ENCODE measurements around the gene LRP3.

- TF ChIP-seq, protein P1, sequence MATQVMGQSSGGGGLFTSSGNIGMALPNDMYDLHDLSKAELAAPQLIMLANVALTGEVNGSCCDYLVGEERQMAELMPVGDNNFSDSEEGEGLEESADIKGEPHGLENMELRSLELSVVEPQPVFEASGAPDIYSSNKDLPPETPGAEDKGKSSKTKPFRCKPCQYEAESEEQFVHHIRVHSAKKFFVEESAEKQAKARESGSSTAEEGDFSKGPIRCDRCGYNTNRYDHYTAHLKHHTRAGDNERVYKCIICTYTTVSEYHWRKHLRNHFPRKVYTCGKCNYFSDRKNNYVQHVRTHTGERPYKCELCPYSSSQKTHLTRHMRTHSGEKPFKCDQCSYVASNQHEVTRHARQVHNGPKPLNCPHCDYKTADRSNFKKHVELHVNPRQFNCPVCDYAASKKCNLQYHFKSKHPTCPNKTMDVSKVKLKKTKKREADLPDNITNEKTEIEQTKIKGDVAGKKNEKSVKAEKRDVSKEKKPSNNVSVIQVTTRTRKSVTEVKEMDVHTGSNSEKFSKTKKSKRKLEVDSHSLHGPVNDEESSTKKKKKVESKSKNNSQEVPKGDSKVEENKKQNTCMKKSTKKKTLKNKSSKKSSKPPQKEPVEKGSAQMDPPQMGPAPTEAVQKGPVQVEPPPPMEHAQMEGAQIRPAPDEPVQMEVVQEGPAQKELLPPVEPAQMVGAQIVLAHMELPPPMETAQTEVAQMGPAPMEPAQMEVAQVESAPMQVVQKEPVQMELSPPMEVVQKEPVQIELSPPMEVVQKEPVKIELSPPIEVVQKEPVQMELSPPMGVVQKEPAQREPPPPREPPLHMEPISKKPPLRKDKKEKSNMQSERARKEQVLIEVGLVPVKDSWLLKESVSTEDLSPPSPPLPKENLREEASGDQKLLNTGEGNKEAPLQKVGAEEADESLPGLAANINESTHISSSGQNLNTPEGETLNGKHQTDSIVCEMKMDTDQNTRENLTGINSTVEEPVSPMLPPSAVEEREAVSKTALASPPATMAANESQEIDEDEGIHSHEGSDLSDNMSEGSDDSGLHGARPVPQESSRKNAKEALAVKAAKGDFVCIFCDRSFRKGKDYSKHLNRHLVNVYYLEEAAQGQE (IDR thresholded peaks at IDR 0.05; ENCODE audit: low read depth, low read length), result no peak
- TF ChIP-seq GABPA (IDR thresholded peaks at IDR 0.05; ENCODE audit: low read depth), result no peak
- TF ChIP-seq, protein P2, sequence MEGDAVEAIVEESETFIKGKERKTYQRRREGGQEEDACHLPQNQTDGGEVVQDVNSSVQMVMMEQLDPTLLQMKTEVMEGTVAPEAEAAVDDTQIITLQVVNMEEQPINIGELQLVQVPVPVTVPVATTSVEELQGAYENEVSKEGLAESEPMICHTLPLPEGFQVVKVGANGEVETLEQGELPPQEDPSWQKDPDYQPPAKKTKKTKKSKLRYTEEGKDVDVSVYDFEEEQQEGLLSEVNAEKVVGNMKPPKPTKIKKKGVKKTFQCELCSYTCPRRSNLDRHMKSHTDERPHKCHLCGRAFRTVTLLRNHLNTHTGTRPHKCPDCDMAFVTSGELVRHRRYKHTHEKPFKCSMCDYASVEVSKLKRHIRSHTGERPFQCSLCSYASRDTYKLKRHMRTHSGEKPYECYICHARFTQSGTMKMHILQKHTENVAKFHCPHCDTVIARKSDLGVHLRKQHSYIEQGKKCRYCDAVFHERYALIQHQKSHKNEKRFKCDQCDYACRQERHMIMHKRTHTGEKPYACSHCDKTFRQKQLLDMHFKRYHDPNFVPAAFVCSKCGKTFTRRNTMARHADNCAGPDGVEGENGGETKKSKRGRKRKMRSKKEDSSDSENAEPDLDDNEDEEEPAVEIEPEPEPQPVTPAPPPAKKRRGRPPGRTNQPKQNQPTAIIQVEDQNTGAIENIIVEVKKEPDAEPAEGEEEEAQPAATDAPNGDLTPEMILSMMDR (IDR thresholded peaks at IDR 0.05), result no peak
- TF ChIP-seq SIN3A (IDR thresholded peaks at IDR 0.05; ENCODE audit: borderline replicate concordance, low read depth, low read length), result no peak
- no peak for TF ChIP-seq POLR2AphosphoS5 (IDR thresholded peaks at IDR 0.05; ENCODE audit: low read depth, low read length)
- no peak for TF ChIP-seq ELF1 (IDR thresholded peaks at IDR 0.05)
- no peak for TF ChIP-seq RAD21 (IDR thresholded peaks at IDR 0.05; ENCODE audit: low read length)
- no peak for TF ChIP-seq USF2 (IDR thresholded peaks at IDR 0.05; ENCODE audit: borderline replicate concordance, low read depth, low read length)
Measured at GRCh38 chr19:33189453-33189852, 4.7 kb upstream of the LRP3 start.

Data from SK-N-SH (cell line).